ENCODE data around the gene SPON1.
"Not testable (repeated sequence)": the region's sequence is repeated elsewhere in the genome, so short reads cannot be mapped to it uniquely, and the experiment has no call there.

SPON1 gene

GRCh38 chr11:13931356-13931755 lies 31.2 kb upstream of the SPON1 start:
- no peak for DNase-seq (ENCODE audit: low spot score)
- peaks cover 9% of the 10 kb centered on the region for H3K27me3 Mint-ChIP-seq (ENCODE audit: low read depth)
- peaks cover 13% of the 10 kb centered on the region for H3K36me3 Mint-ChIP-seq (ENCODE audit: low read depth)
- H3K27ac Mint-ChIP-seq = no peak overlapping the region
- H3K4me1 Mint-ChIP-seq (ENCODE audit: low read depth) = peaks cover 29% of the 10 kb centered on the region
- H3K4me3 Mint-ChIP-seq = no peak overlapping the region
- peaks cover 18% of the 10 kb centered on the region for H3K9me3 Mint-ChIP-seq

- peaks cover 38% of the 10 kb centered on the region for H3K9me3 Mint-ChIP-seq
- H3K4me1 Mint-ChIP-seq (ENCODE audit: low read depth) = peaks cover 34% of the 10 kb centered on the region
- not testable (repeated sequence) for DNase-seq (ENCODE audit: low spot score); H3K4me3 Mint-ChIP-seq; H3K27ac Mint-ChIP-seq
- H3K36me3 Mint-ChIP-seq (ENCODE audit: low read depth) = peaks cover 14% of the 10 kb centered on the region
- H3K27me3 Mint-ChIP-seq (ENCODE audit: low read depth) = peaks cover 20% of the 10 kb centered on the region
Observed at GRCh38 chr11:13937154-13937553, 25.4 kb upstream of the SPON1 start.

- Mint-ChIP-seq H3K4me3 (peak overlapping the region; percentile 35), H3K27me3 (ENCODE audit: low read depth) (peaks cover 23% of the 10 kb centered on the region)
- not testable (repeated sequence) for DNase-seq (ENCODE audit: low spot score)
Observed at GRCh38 chr11:13938829-13939228, 23.7 kb upstream of the SPON1 start.

GRCh38 chr11:13939961-13940906 lies 22.3 kb upstream of the SPON1 start:
- Mint-ChIP-seq H3K27ac (peak overlapping the region; percentile 69), H3K4me1 (ENCODE audit: low read depth) (peaks cover 39% of the 10 kb centered on the region), H3K4me3 (peak overlapping the region; percentile 68)

More at GRCh38 chr11:13938829-13939228, 23.7 kb upstream of the SPON1 start:
- Mint-ChIP-seq H3K4me1 (ENCODE audit: low read depth) (peaks cover 41% of the 10 kb centered on the region), H3K9me3 (peaks cover 38% of the 10 kb centered on the region), H3K36me3 (ENCODE audit: low read depth) (peaks cover 14% of the 10 kb centered on the region)
- H3K27ac Mint-ChIP-seq = not testable (repeated sequence)

GRCh38 chr11:13940907-13941256 lies 21.6 kb upstream of the SPON1 start:
- Mint-ChIP-seq H3K27me3 (ENCODE audit: low read depth) (peaks cover 19% of the 10 kb centered on the region), H3K4me1 (ENCODE audit: low read depth) (peaks cover 39% of the 10 kb centered on the region), H3K27ac (peak overlapping the region; percentile 69), H3K9me3 (peaks cover 24% of the 10 kb centered on the region), H3K36me3 (ENCODE audit: low read depth) (peaks cover 11% of the 10 kb centered on the region), H3K4me3 (peak overlapping the region; percentile 68)
- DNase-seq (ENCODE audit: low spot score) = no peak

More at GRCh38 chr11:13939961-13940906, 22.3 kb upstream of the SPON1 start:
- peaks cover 11% of the 10 kb centered on the region for H3K36me3 Mint-ChIP-seq (ENCODE audit: low read depth)
- H3K27me3 Mint-ChIP-seq (ENCODE audit: low read depth) = peaks cover 22% of the 10 kb centered on the region
- peaks cover 28% of the 10 kb centered on the region for H3K9me3 Mint-ChIP-seq
- peak; percentile 20 for DNase-seq (ENCODE audit: low spot score)

GRCh38 chr11:13941775-13942174 lies 20.7 kb upstream of the SPON1 start:
- no peak overlapping the region for H3K27ac Mint-ChIP-seq
- H3K4me3 Mint-ChIP-seq = no peak overlapping the region

GRCh38 chr11:13942378-13942777 lies 20.1 kb upstream of the SPON1 start:
- no peak overlapping the region for H3K27ac Mint-ChIP-seq
- peaks cover 14% of the 10 kb centered on the region for H3K9me3 Mint-ChIP-seq
- DNase-seq (ENCODE audit: low spot score) = no peak
- H3K4me3 Mint-ChIP-seq = no peak overlapping the region
- H3K36me3 Mint-ChIP-seq (ENCODE audit: low read depth) = peaks cover 5% of the 10 kb centered on the region
- H3K27me3 Mint-ChIP-seq (ENCODE audit: low read depth) = peaks cover 11% of the 10 kb centered on the region
- peaks cover 41% of the 10 kb centered on the region for H3K4me1 Mint-ChIP-seq (ENCODE audit: low read depth)

More at GRCh38 chr11:13941775-13942174, 20.7 kb upstream of the SPON1 start:
- H3K36me3 Mint-ChIP-seq (ENCODE audit: low read depth) = peaks cover 8% of the 10 kb centered on the region
- H3K9me3 Mint-ChIP-seq = peaks cover 20% of the 10 kb centered on the region
- peaks cover 39% of the 10 kb centered on the region for H3K4me1 Mint-ChIP-seq (ENCODE audit: low read depth)
- no peak for DNase-seq (ENCODE audit: low spot score)
- peaks cover 16% of the 10 kb centered on the region for H3K27me3 Mint-ChIP-seq (ENCODE audit: low read depth)

- H3K27me3 Mint-ChIP-seq (ENCODE audit: low read depth) = peaks cover 13% of the 10 kb centered on the region
- peaks cover 46% of the 10 kb centered on the region for H3K4me1 Mint-ChIP-seq (ENCODE audit: low read depth)
- H3K4me3 Mint-ChIP-seq = no peak overlapping the region
- H3K27ac Mint-ChIP-seq = no peak overlapping the region
- peaks cover 4% of the 10 kb centered on the region for H3K36me3 Mint-ChIP-seq (ENCODE audit: low read depth)
- DNase-seq (ENCODE audit: low spot score) = no peak
- peaks cover 8% of the 10 kb centered on the region for H3K9me3 Mint-ChIP-seq
Observed at GRCh38 chr11:13942971-13943381, 19.5 kb upstream of the SPON1 start.

GRCh38 chr11:13944016-13944415 lies 18.5 kb upstream of the SPON1 start:
- peaks cover 35% of the 10 kb centered on the region for H3K4me1 Mint-ChIP-seq (ENCODE audit: low read depth)

GRCh38 chr11:13944911-13945425 lies 17.6 kb upstream of the SPON1 start:
- no peak overlapping the region for H3K4me3 Mint-ChIP-seq
- H3K4me1 Mint-ChIP-seq (ENCODE audit: low read depth) = peaks cover 29% of the 10 kb centered on the region
- no peak overlapping the region for H3K27ac Mint-ChIP-seq
- no peaks in the 10 kb centered on the region for H3K36me3 Mint-ChIP-seq (ENCODE audit: low read depth)
- H3K27me3 Mint-ChIP-seq (ENCODE audit: low read depth) = peaks cover 27% of the 10 kb centered on the region
- DNase-seq (ENCODE audit: low spot score) = no peak
- no peaks in the 10 kb centered on the region for H3K9me3 Mint-ChIP-seq

More at GRCh38 chr11:13944016-13944415, 18.5 kb upstream of the SPON1 start:
- Mint-ChIP-seq H3K4me3 (no peak overlapping the region), H3K36me3 (ENCODE audit: low read depth) (no peaks in the 10 kb centered on the region), H3K27ac (no peak overlapping the region), H3K27me3 (ENCODE audit: low read depth) (peaks cover 22% of the 10 kb centered on the region), H3K9me3 (no peaks in the 10 kb centered on the region)
- no peak for DNase-seq (ENCODE audit: low spot score)

- peaks cover 45% of the 10 kb centered on the region for H3K27me3 Mint-ChIP-seq (ENCODE audit: low read depth)
- no peaks in the 10 kb centered on the region for H3K36me3 Mint-ChIP-seq (ENCODE audit: low read depth)
- no peak overlapping the region for H3K4me3 Mint-ChIP-seq
- DNase-seq (ENCODE audit: low spot score) = no peak
- H3K27ac Mint-ChIP-seq = no peak overlapping the region
- H3K9me3 Mint-ChIP-seq = no peaks in the 10 kb centered on the region
- H3K4me1 Mint-ChIP-seq (ENCODE audit: low read depth) = peaks cover 19% of the 10 kb centered on the region
Observed at GRCh38 chr11:13947379-13947778, 15.1 kb upstream of the SPON1 start.

GRCh38 chr11:13949876-13950275 lies 12.6 kb upstream of the SPON1 start:
- Mint-ChIP-seq H3K36me3 (ENCODE audit: low read depth) (no peaks in the 10 kb centered on the region), H3K27me3 (ENCODE audit: low read depth) (peaks cover 45% of the 10 kb centered on the region), H3K27ac (no peak overlapping the region), H3K4me3 (no peak overlapping the region), H3K4me1 (ENCODE audit: low read depth) (peaks cover 8% of the 10 kb centered on the region), H3K9me3 (no peaks in the 10 kb centered on the region)
- no peak for DNase-seq (ENCODE audit: low spot score)

- H3K27me3 Mint-ChIP-seq (ENCODE audit: low read depth) = peaks cover 45% of the 10 kb centered on the region
Observed at GRCh38 chr11:13952221-13952620, 10.3 kb upstream of the SPON1 start.

GRCh38 chr11:13952668-13953067 lies 9.9 kb upstream of the SPON1 start:
- Mint-ChIP-seq H3K9me3 (no peaks in the 10 kb centered on the region), H3K36me3 (ENCODE audit: low read depth) (no peaks in the 10 kb centered on the region), H3K27me3 (ENCODE audit: low read depth) (peaks cover 45% of the 10 kb centered on the region), H3K4me3 (no peak overlapping the region), H3K27ac (no peak overlapping the region), H3K4me1 (ENCODE audit: low read depth) (peaks cover 3% of the 10 kb centered on the region)
- no peak for DNase-seq (ENCODE audit: low spot score)

More at GRCh38 chr11:13952221-13952620, 10.3 kb upstream of the SPON1 start:
- Mint-ChIP-seq H3K4me3 (no peak overlapping the region), H3K4me1 (ENCODE audit: low read depth) (peaks cover 7% of the 10 kb centered on the region), H3K27ac (no peak overlapping the region), H3K9me3 (no peaks in the 10 kb centered on the region), H3K36me3 (ENCODE audit: low read depth) (no peaks in the 10 kb centered on the region)
- no peak for DNase-seq (ENCODE audit: low spot score)

Measured in T-helper 2 cell treated with Interferon-gamma antibody and Interleukin-4, amounts not matched to agents 5 μg/mL and 100 μg/mL, for 36 hours (primary cell).